ENCODE results near the gene PODXL2. TPM values are rescaled to one million over a fixed set of nuclear protein-coding genes. Genes with fewer than 3 reads are reported as not detected.
A peak's percentile ranks its signal among the peaks of the same experiment; 100 is the strongest.

The PODXL2 gene
- total and polyA plus RNA-seq, 2 of the 8 experiments (the other 6 are each of a cell fraction or from before 2014, with no cell fraction given): 27.6 to 31.6 TPM

DNA sequence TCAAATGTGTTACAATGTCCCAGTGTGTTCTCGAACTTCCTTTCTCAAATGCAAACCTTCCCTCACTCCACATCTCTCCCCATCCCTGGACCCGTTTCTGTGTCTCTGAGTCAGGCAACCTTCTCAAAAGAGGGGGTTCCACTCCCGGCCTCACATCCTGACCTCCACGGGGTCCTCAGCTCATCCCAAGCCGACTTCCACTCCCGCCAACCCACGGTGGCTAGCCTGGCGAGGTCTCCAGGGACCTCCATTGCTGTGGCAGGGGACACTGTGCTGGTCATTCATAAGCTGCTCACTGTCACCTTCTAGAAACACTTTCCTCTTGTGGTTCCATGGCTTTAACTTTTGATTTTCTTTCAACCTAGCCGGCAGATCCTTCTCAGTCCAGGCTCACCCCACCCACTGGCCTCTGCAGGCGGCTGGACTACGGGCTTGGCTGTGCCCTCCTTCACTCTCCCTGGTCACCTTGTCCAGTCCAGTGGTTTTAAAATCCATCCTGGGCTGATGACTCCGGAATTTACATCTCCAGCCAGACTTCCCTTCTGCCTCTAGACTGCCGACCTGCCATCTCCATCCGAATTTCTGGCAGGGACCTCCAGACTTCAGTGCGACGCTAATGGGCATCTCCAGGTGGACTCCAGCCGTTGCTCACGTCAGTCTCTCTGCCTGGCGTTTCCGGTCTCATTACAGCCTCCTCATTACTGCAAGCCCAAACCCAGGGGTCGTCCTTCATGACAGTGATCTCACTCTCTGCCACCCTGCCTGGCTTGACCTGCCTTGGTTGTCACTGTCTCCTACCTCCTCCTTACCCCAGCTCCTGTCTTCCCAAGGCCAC, 63.7 kb downstream of the PODXL2 start:
- no peak overlapping the region for H2BK5ac ChIP-seq (ENCODE audit: low read depth, low read length)
- peaks cover 0 to 22% (median 7%) of the 10 kb centered on the region in 4 experiments; a peak in 6 of 7 replicates for H3K4me1 ChIP-seq (replicated peaks in 1 of 4; ENCODE audit: control insufficient read depth in 3 of 4, insufficient read depth in 4 of 4, low read length in 3 of 4)
- no peaks in the 10 kb centered on the region for H3K23me2 ChIP-seq (ENCODE audit: low read depth, low read length)
- H2BK12ac ChIP-seq (ENCODE audit: low read depth, low read length): peak overlapping the region; percentile 68; the same call in 1 of the 2 replicates
- no peak overlapping the region for H3K4me2 ChIP-seq (ENCODE audit: insufficient read depth in 1 of 2, low read depth in 2 of 2, low read length in 2 of 2)
- 86% methylated on average over 21 of the region's 21 CpGs; no CpG with 5 or more reads in 1 of the 2 experiments for WGBS, 2 experiments (ENCODE audit: extremely low coverage in 1 of 2, insufficient coverage in 1 of 2, insufficient read length in 1 of 2, insufficient replicate concordance in 2 of 2, low coverage in 1 of 2, low lambda C conversion rate in 2 of 2, missing lambda C conversion rate in 1 of 2)
- no peak overlapping the region for H2BK20ac ChIP-seq (ENCODE audit: low read length)
- H3K56ac ChIP-seq (replicated peaks; ENCODE audit: insufficient read length, low read depth, low read length): no peak overlapping the region
- no peak overlapping the region for H3K9ac ChIP-seq (replicated peaks in 1 of 4; ENCODE audit: extremely low read depth in 1 of 4, low read depth in 3 of 4, low read length in 3 of 4)
- no peak overlapping the region for H3K14ac ChIP-seq (ENCODE audit: insufficient read length)
- no peaks in the 10 kb centered on the region for H3K79me2 ChIP-seq (ENCODE audit: control insufficient read depth in 1 of 2, insufficient read depth in 2 of 2, low read length in 2 of 2)
- H2BK15ac ChIP-seq (ENCODE audit: low read length): no peak overlapping the region
- no peaks in the 10 kb centered on the region for H3K9me3 ChIP-seq (ENCODE audit: insufficient read depth in 2 of 2, low read depth in 1 of 2, low read length in 1 of 2)
- no peaks in the 10 kb centered on the region for H4K20me1 ChIP-seq (replicated peaks in 1 of 2; ENCODE audit: control insufficient read depth in 1 of 2, insufficient read depth in 2 of 2, low read length in 2 of 2)
- H4K91ac ChIP-seq (replicated peaks; ENCODE audit: insufficient read length, low read length): no peak overlapping the region
- H3K4me3 ChIP-seq (ENCODE audit: extremely low read depth in 1 of 4, insufficient read depth in 2 of 4, low read depth in 3 of 4, low read length in 4 of 4): no peak overlapping the region
- no peak overlapping the region for H2AK5ac ChIP-seq (ENCODE audit: low read depth, low read length)
- ChIA-PET CTCF (ENCODE audit: partially characterized antibody) (interaction anchor here (0.7 to 12.8 kb wide), 11 partner anchors 12 to 588 kb away, joined by 3 to 172 read pairs (median 6); no protein-coding TSS in a partner anchor), POLR2A (ENCODE audit: partially characterized antibody) (interaction anchor here (0.6 kb wide), 1 partner anchor 13 kb away, joined by 3 read pairs; no protein-coding TSS in a partner anchor)
- H4K8ac ChIP-seq (ENCODE audit: extremely low read depth, insufficient read depth, low read length): no peak overlapping the region
- no peak overlapping the region for H3K23ac ChIP-seq (ENCODE audit: insufficient read length)
- no peaks in the 10 kb centered on the region for H3K36me3 ChIP-seq (ENCODE audit: control insufficient read depth in 2 of 4, insufficient read depth in 4 of 4, low read length in 3 of 4)
- no peak overlapping the region for H2AFZ ChIP-seq (ENCODE audit: low read length)
- FAIRE-seq: no peak
- DNase-seq (ENCODE audit: low read depth in 1 of 2, low spot score in 2 of 2): no peak
- H3K79me1 ChIP-seq (ENCODE audit: low read depth, low read length): no peaks in the 10 kb centered on the region
- H3K27ac ChIP-seq (ENCODE audit: low read depth, low read length): no peak overlapping the region
- H3K27me3 ChIP-seq (replicated peaks in 1 of 4; ENCODE audit: control insufficient read depth in 3 of 4, extremely low read depth in 1 of 4, insufficient read depth in 3 of 4, low read length in 3 of 4): no peaks in the 10 kb centered on the region
- no peak overlapping the region for H2BK120ac ChIP-seq (replicated peaks; ENCODE audit: low read depth, low read length)
- no peak overlapping the region for H4K5ac ChIP-seq (ENCODE audit: insufficient read length, low read depth, low read length)
- no peak overlapping the region for H3K4ac ChIP-seq (replicated peaks; ENCODE audit: insufficient read length, low read depth, low read length)
- H3K18ac ChIP-seq (ENCODE audit: extremely low read depth, low read length): no peak overlapping the region
- TF ChIP-seq, protein P1, sequence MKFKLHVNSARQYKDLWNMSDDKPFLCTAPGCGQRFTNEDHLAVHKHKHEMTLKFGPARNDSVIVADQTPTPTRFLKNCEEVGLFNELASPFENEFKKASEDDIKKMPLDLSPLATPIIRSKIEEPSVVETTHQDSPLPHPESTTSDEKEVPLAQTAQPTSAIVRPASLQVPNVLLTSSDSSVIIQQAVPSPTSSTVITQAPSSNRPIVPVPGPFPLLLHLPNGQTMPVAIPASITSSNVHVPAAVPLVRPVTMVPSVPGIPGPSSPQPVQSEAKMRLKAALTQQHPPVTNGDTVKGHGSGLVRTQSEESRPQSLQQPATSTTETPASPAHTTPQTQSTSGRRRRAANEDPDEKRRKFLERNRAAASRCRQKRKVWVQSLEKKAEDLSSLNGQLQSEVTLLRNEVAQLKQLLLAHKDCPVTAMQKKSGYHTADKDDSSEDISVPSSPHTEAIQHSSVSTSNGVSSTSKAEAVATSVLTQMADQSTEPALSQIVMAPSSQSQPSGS (IDR thresholded peaks at IDR 0.05; ENCODE audit: low read length): no peak
- no peak for TF ChIP-seq TAF1 (IDR thresholded peaks at IDR 0.05; ENCODE audit: low read depth, low read length)
- TF ChIP-seq CTBP2 (IDR thresholded peaks at IDR 0.05; ENCODE audit: borderline replicate concordance, insufficient read depth, insufficient read length, low read length): no peak
- no peak for TF ChIP-seq KDM1A (IDR thresholded peaks at IDR 0.05; ENCODE audit: borderline replicate concordance, low read length)
- TF ChIP-seq TCF12 (IDR thresholded peaks at IDR 0.05; ENCODE audit: low read depth, low read length): no peak
- no peak for TF ChIP-seq ZNF274 (IDR thresholded peaks at IDR 0.05; ENCODE audit: borderline replicate concordance, extremely low read depth, low read length)
- TF ChIP-seq POLR2A (IDR thresholded peaks at IDR 0.05; ENCODE audit: control extremely low read depth in 1 of 2, low read depth in 2 of 2, low read length in 2 of 2): no peak
- TF ChIP-seq TAF7 (optimal IDR thresholded peaks at IDR 0.05; ENCODE audit: borderline replicate concordance, low read depth, low read length): no peak
- TF ChIP-seq NRF1 (IDR thresholded peaks at IDR 0.05; ENCODE audit: low read depth, low read length): no peak
- no peak for TF ChIP-seq RXRA (IDR thresholded peaks at IDR 0.05; ENCODE audit: insufficient read depth, low read depth, low read length)

All from H1 (cell line).